Endothelial cell of umbilical vein (primary cell): Measurements from ENCODE around the gene XAF1. TPM values are rescaled to one million over a fixed set of nuclear protein-coding genes. Genes with fewer than 3 reads are reported as not detected.

Experiments used
- BruUV-seq: library from RNA; stranded (reverse); fragments of 400-500 nt; replicated peaks from 2 replicates; lab custom pipeline; 2021; lab: Mats Ljungman, UMichigan
- CTCF ChIA-PET: fragments of 300-600, 350-600 bp; sonication (Branson Sonifier 250); formaldehyde crosslinking; loops from one replicate; lab custom pipeline; 2021; ENCODE audit warnings: antibody characterized with exemption, inconsistent platforms; lab: Charles Lee
- POLR2A ChIA-PET: fragments of 300-600, 350-600 bp; sonication (Branson Sonifier 250); formaldehyde crosslinking; loops from one replicate; lab custom pipeline; 2021; ENCODE audit warnings: antibody characterized with exemption, inconsistent platforms; lab: Charles Lee
- DNase-seq: peaks from one replicate; pipeline ENCODE4 v3.0.0-alpha.2; 2011; ENCODE audit warnings: low read depth, low spot score
- FAIRE-seq: peaks from 2 replicates; lab custom pipeline; 2011; peaks lifted over from hg19 to GRCh38; lab: Jason Lieb, UNC
- H2AFZ ChIP-seq: 2 replicates; pipeline ENCODE4 v1.6.0; 2012; ENCODE audit warnings: low read depth, low read length, control low read depth, inconsistent platforms
- H3K27ac ChIP-seq: 2 replicates; pipeline ENCODE4 v1.5.1; 2011; ENCODE audit warnings: low read depth, mild to moderate bottlenecking, control low read depth, low read length, moderate library complexity; ENCODE audit not compliant: insufficient read depth
- H3K27me3 ChIP-seq, 2 experiments: 2 replicates each; pipeline versions ENCODE4 v1.6.0 to v1.6.1; 2011; ENCODE audit warnings: low read length in 2 of 2, mixed read lengths in 1 of 2; ENCODE audit not compliant: control insufficient read depth in 2 of 2, insufficient read depth in 2 of 2
- H3K36me3 ChIP-seq, 2 experiments: 2 replicates in 1 of 2; 3 replicates in 1 of 2; pipeline ENCODE4 v1.5.1; 2011; ENCODE audit warnings: low read length in 2 of 2, mild to moderate bottlenecking in 1 of 2, moderate library complexity in 1 of 2; ENCODE audit not compliant: control insufficient read depth in 2 of 2, insufficient read depth in 2 of 2; ENCODE audit errors: extremely low read depth in 1 of 2
- H3K4me1 ChIP-seq: 3 replicates; pipeline ENCODE4 v1.5.1; 2011; ENCODE audit warnings: mild to moderate bottlenecking, low read length; ENCODE audit not compliant: control insufficient read depth, insufficient read depth; ENCODE audit errors: extremely low read depth
- H3K4me2 ChIP-seq: 2 replicates; pipeline ENCODE4 v1.6.1; 2011; ENCODE audit warnings: low read length, control low read depth, mixed read lengths; ENCODE audit not compliant: insufficient read depth
- H3K4me3 ChIP-seq, 3 experiments: fragments of 200-600 bp in 1 of 3; sonication (generic), shearing (Covaris generic) in 1 of 3; replicated peaks in 1 of 3; 2 replicates each; pipeline ENCODE4 v1.5.1; 2011 to 2016; ENCODE audit warnings: control low read depth in 3 of 3, low read length in 3 of 3, mild to moderate bottlenecking in 2 of 3, inconsistent platforms in 1 of 3, low read depth in 1 of 3, moderate library complexity in 1 of 3; ENCODE audit not compliant: insufficient read depth in 1 of 3
- H3K79me2 ChIP-seq: 2 replicates; pipeline ENCODE4 v1.6.0; 2012; ENCODE audit warnings: low read length, inconsistent platforms; ENCODE audit not compliant: control insufficient read depth, insufficient read depth
- H3K9ac ChIP-seq: replicated peaks from 2 replicates; pipeline ENCODE3; 2011; ENCODE audit warnings: low read length, control low read depth; ENCODE audit not compliant: insufficient read depth; ENCODE audit errors: extremely low read depth
- H3K9me1 ChIP-seq: replicated peaks from 3 replicates; pipeline ENCODE4 v1.6.0; 2011; ENCODE audit warnings: mild to moderate bottlenecking, low read length; ENCODE audit not compliant: control insufficient read depth, insufficient read depth; ENCODE audit errors: extremely low read depth
- H3K9me3 ChIP-seq: replicated peaks from 2 replicates; pipeline ENCODE4 v1.5.1; 2012; ENCODE audit warnings: low read length, inconsistent platforms; ENCODE audit not compliant: control insufficient read depth, insufficient read depth
- H4K20me1 ChIP-seq: replicated peaks from 2 replicates; pipeline ENCODE3; 2011; ENCODE audit warnings: mild to moderate bottlenecking, low read length; ENCODE audit not compliant: control insufficient read depth, insufficient read depth; ENCODE audit errors: extremely low read depth
- CTCF ChIP-seq, 2 donors: IDR thresholded peaks; 1 replicate in 1 of 2; 2 replicates in 1 of 2; pipeline ENCODE4 v1.5.1; 2011; ENCODE audit warnings: low read length in 2 of 2, mild to moderate bottlenecking in 2 of 2, moderate library complexity in 2 of 2, control low read depth in 1 of 2, inconsistent platforms in 1 of 2, low read depth in 1 of 2; ENCODE audit not compliant: insufficient read depth in 1 of 2; ENCODE audit errors: extremely low read depth in 1 of 2
- EZH2 ChIP-seq: IDR thresholded peaks from 2 replicates; pipeline ENCODE4 v1.6.1; 2012; ENCODE audit warnings: borderline replicate concordance, low read depth, mild to moderate bottlenecking, moderate library complexity, low read length, inconsistent platforms; ENCODE audit not compliant: severe bottlenecking
- FOS ChIP-seq: IDR thresholded peaks from 2 replicates; pipeline ENCODE4 v1.6.1; 2011; ENCODE audit warnings: mild to moderate bottlenecking, low read length, moderate library complexity, borderline replicate concordance; ENCODE audit not compliant: insufficient read depth
- GATA2 ChIP-seq: IDR thresholded peaks from 2 replicates; pipeline ENCODE4 v1.7.0; 2011; ENCODE audit warnings: low read depth, mild to moderate bottlenecking, moderate library complexity, mixed read lengths, low read length; ENCODE audit not compliant: insufficient read length, insufficient read depth
- JUN ChIP-seq: IDR thresholded peaks from 2 replicates; pipeline ENCODE4 v1.6.1; 2011; ENCODE audit warnings: borderline replicate concordance, low read depth; ENCODE audit not compliant: insufficient read length, insufficient read depth
- MAX ChIP-seq: IDR thresholded peaks from 2 replicates; pipeline ENCODE4 v1.6.1; 2011; ENCODE audit not compliant: insufficient read depth, insufficient read length
- MYC ChIP-seq: IDR thresholded peaks from one replicate; pipeline ENCODE4 v1.6.1; 2011; ENCODE audit warnings: mild to moderate bottlenecking, low read depth, low read length
- POLR2A ChIP-seq: IDR thresholded peaks from 2 replicates; pipeline ENCODE4 v1.6.1; 2012; ENCODE audit warnings: low read depth, mild to moderate bottlenecking, control low read depth, low read length
- POLR2AphosphoS5 ChIP-seq: IDR thresholded peaks from 2 replicates; pipeline ENCODE4 v1.6.1; 2012; ENCODE audit warnings: low read depth, mild to moderate bottlenecking, control low read depth, low read length, moderate library complexity; ENCODE audit not compliant: insufficient read depth
- dilution Hi-C: fragments of 300-500 bp; cut with MboI; formaldehyde crosslinking; loops from one replicate; pipeline ENCODE4 v1.15.0; 2019; ENCODE audit warnings: low sequenced_read_pairs; ENCODE audit not compliant: extremely low pct_ligation_motif_present
- intact Hi-C: fragments of 100-400 bp; cut with micrococcal nuclease; formaldehyde crosslinking; loops from one replicate; pipeline ENCODE4 v1.10.0; 2022
- polyA plus RNA-seq, 4 experiments: library from polyadenylated mRNA; depleted of rRNA in 3 of 4; stranded (reverse) in 3 of 4; unstranded in 1 of 4; fragments of >200 nt; gene quantifications; 2 replicates each; pipeline versions ENCODE4 v1.2.1 to v1.2.3, GENCODE V29; 2011 to 2012; ENCODE audit warnings: missing spikeins in 1 of 4
- total RNA-seq: library from RNA; stranded (reverse); gene quantifications from 2 replicates; pipeline ENCODE4 v1.2.3, GENCODE V29; 2021

Gene XAF1
- total and polyA plus RNA-seq, 2 donors (not counting 3 experiments of a cell fraction or from before 2014, with no cell fraction given) = 6.3 to 21.5 TPM

GRCh38 chr17:6711681-6712057 lies 44.2 kb upstream of the XAF1 start:
- TF ChIP-seq POLR2A (no peak), MAX (no peak), GATA2 (no peak), JUN (no peak), FOS (no peak), CTCF (IDR thresholded peaks at IDR 0.05; ENCODE audit: extremely low read depth in 1 of 2, insufficient read depth in 1 of 2, low read depth in 1 of 2, low read length in 2 of 2) (no peak), POLR2AphosphoS5 (no peak), MYC (no peak), EZH2 (no peak)

More at GRCh38 chr17:6711681-6712057, 44.2 kb upstream of the XAF1 start:
- dilution Hi-C loops (no loop called here), intact Hi-C loops (no loop called here)
- Histone ChIP-seq H3K4me1 (no peaks in the 10 kb centered on the region), H4K20me1 (no peaks in the 10 kb centered on the region), H2AFZ (no peak overlapping the region), H3K4me2 (no peak overlapping the region), H3K9ac (no peak overlapping the region), H3K9me3 (no peaks in the 10 kb centered on the region), H3K4me3 (no peak overlapping the region), H3K27ac (no peak overlapping the region), H3K36me3 (no peaks in the 10 kb centered on the region), H3K9me1 (no peaks in the 10 kb centered on the region), H3K27me3 (peaks cover 28 to 32% of the 10 kb centered on the region in 2 experiments), H3K79me2 (no peaks in the 10 kb centered on the region)
- DNase-seq (no peak), FAIRE-seq (no peak)
- ChIA-PET CTCF (interaction anchor here (1.2 to 2.4 kb wide), 3 partner anchors 10 to 135 kb away, joined by 3 to 12 read pairs (median 3); no protein-coding TSS in a partner anchor), POLR2A (no interaction called here)
- no TSS peak for BruUV-seq
